ENCODE measurements around the gene PRRX2.

- TF ChIP-seq ESRRA (CRISPR knock-in tag; IDR thresholded peaks at IDR 0.05; ENCODE audit: borderline replicate concordance) (no peak), MYBL2 (CRISPR knock-in tag; IDR thresholded peaks at IDR 0.05) (no peak), CTCF (IDR thresholded peaks at IDR 0.05) (no peak), ETV6 (CRISPR knock-in tag; IDR thresholded peaks at IDR 0.05) (no peak), USF2 (CRISPR knock-in tag; IDR thresholded peaks at IDR 0.05) (no peak), CBFB (CRISPR knock-in tag; IDR thresholded peaks at IDR 0.05; ENCODE audit: low read depth) (no peak), CREB1 (CRISPR knock-in tag; IDR thresholded peaks at IDR 0.05) (no peak), PREB (CRISPR knock-in tag; IDR thresholded peaks at IDR 0.05; ENCODE audit: borderline replicate concordance) (no peak), ELF4 (CRISPR knock-in tag; IDR thresholded peaks at IDR 0.05; ENCODE audit: low read depth) (no peak), CREM (CRISPR knock-in tag; IDR thresholded peaks at IDR 0.05) (no peak), ZNF317 (CRISPR knock-in tag; IDR thresholded peaks at IDR 0.05; ENCODE audit: borderline replicate concordance, low read depth) (no peak), SP1 (CRISPR knock-in tag; conservative IDR thresholded peaks at IDR 0.05) (no peak), ATF3 (CRISPR knock-in tag; conservative IDR thresholded peaks at IDR 0.05) (no peak)
- TF ChIP-seq, protein P1, sequence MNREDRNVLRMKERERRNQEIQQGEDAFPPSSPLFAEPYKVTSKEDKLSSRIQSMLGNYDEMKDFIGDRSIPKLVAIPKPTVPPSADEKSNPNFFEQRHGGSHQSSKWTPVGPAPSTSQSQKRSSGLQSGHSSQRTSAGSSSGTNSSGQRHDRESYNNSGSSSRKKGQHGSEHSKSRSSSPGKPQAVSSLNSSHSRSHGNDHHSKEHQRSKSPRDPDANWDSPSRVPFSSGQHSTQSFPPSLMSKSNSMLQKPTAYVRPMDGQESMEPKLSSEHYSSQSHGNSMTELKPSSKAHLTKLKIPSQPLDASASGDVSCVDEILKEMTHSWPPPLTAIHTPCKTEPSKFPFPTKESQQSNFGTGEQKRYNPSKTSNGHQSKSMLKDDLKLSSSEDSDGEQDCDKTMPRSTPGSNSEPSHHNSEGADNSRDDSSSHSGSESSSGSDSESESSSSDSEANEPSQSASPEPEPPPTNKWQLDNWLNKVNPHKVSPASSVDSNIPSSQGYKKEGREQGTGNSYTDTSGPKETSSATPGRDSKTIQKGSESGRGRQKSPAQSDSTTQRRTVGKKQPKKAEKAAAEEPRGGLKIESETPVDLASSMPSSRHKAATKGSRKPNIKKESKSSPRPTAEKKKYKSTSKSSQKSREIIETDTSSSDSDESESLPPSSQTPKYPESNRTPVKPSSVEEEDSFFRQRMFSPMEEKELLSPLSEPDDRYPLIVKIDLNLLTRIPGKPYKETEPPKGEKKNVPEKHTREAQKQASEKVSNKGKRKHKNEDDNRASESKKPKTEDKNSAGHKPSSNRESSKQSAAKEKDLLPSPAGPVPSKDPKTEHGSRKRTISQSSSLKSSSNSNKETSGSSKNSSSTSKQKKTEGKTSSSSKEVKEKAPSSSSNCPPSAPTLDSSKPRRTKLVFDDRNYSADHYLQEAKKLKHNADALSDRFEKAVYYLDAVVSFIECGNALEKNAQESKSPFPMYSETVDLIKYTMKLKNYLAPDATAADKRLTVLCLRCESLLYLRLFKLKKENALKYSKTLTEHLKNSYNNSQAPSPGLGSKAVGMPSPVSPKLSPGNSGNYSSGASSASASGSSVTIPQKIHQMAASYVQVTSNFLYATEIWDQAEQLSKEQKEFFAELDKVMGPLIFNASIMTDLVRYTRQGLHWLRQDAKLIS (CRISPR knock-in tag; IDR thresholded peaks at IDR 0.05; ENCODE audit: borderline replicate concordance) = no peak
Observed at GRCh38 chr9:129677456-129677855, 12.0 kb downstream of the PRRX2 start.

All from WTC11 (cell line).